ENCODE measurements around the gene PMPCA. TPM values are rescaled to one million over a fixed set of nuclear protein-coding genes. Genes with fewer than 3 reads are reported as not detected.

PMPCA gene
- total RNA-seq, 2 donors from 2014 or later, result 82.7 to 85.4 TPM

DNA sequence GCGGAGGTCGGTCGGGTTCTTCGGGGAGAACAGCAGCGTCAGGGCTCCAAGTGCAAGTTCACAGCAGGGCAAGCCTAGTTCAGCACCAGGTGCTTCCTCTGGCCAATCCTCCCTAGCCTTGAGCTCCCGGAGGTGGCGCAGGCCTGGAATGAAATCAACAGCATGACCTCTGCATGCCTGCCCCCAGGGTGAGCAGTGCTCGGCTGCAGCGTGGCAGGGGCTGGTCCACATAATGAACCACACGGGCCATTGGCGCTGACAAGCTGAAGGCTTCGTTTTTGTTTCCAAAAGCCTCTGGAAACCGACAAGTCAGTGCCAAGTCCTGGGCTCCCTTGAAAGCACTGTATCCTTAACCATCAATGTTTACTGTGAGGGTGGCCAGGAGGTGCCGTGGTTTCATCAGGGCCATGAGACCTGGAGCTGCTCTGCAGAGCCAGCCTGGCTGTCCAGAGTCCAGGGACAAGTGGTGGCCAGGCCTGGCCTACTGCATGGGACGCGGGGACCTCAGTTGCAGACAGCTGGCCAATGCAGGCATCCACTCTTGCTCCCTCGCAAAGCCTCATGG, 31.3 kb downstream of the PMPCA start:
- no peak overlapping the region for H3K27ac Mint-ChIP-seq
- H3K4me3 ChIP-seq (ENCODE audit: low read length), result no peak overlapping the region
- H3K36me3 ChIP-seq (ENCODE audit: control insufficient read depth, insufficient read depth, low read length), result peaks cover 57% of the 10 kb centered on the region
- 95 to 99% methylated on average over 7 to 17 of the region's 17 CpGs for WGBS, 2 experiments (ENCODE audit: insufficient coverage in 1 of 2, insufficient read length in 1 of 2)
- H3K27me3 ChIP-seq (ENCODE audit: control insufficient read depth, insufficient read depth, low read length, poor library complexity, severe bottlenecking), result no peaks in the 10 kb centered on the region
- H3K4me1 Mint-ChIP-seq, result peaks cover 11% of the 10 kb centered on the region
- peaks cover 9% of the 10 kb centered on the region for H3K4me1 ChIP-seq (ENCODE audit: control insufficient read depth, insufficient read depth, low read length)
- TF ChIP-seq, protein P1, sequence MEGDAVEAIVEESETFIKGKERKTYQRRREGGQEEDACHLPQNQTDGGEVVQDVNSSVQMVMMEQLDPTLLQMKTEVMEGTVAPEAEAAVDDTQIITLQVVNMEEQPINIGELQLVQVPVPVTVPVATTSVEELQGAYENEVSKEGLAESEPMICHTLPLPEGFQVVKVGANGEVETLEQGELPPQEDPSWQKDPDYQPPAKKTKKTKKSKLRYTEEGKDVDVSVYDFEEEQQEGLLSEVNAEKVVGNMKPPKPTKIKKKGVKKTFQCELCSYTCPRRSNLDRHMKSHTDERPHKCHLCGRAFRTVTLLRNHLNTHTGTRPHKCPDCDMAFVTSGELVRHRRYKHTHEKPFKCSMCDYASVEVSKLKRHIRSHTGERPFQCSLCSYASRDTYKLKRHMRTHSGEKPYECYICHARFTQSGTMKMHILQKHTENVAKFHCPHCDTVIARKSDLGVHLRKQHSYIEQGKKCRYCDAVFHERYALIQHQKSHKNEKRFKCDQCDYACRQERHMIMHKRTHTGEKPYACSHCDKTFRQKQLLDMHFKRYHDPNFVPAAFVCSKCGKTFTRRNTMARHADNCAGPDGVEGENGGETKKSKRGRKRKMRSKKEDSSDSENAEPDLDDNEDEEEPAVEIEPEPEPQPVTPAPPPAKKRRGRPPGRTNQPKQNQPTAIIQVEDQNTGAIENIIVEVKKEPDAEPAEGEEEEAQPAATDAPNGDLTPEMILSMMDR (conservative IDR thresholded peaks at IDR 0.05), result no peak
- no peaks in the 10 kb centered on the region for H3K9me3 ChIP-seq (ENCODE audit: control insufficient read depth, low read length)
- no peak overlapping the region for H3K27ac ChIP-seq (ENCODE audit: low read depth, low read length)
- peaks cover 45% of the 10 kb centered on the region for H3K36me3 Mint-ChIP-seq (ENCODE audit: low read depth)
- no peak overlapping the region for H3K9ac ChIP-seq (ENCODE audit: extremely low read depth, low read length, poor library complexity, severe bottlenecking)
- no peak overlapping the region for H3K4me3 Mint-ChIP-seq
- DNase-seq, result no peak
- no peaks in the 10 kb centered on the region for H3K9me3 Mint-ChIP-seq
- no peaks in the 10 kb centered on the region for H3K27me3 Mint-ChIP-seq (ENCODE audit: insufficient read depth)

DNA sequence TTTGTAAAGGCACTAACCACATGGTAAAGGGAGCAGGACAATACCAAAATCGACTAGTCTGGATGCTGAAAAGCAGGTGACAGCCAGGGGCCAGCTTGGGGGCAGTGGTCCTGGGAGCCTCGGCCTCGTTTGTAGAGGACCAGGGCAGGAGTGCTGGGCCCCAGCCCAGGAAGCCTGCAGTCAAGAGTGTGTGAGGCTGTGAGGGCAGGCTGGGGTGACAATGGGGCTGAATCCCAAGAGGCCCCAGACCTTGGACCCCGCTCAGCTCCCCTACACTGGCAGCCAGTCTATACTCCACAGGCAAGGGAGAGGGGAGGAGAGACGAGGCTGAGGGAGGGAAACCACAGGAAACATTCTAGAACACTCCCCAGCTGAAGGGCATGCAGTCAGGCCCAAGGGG, 31.8 kb downstream of the PMPCA start:
- H3K4me1 ChIP-seq (ENCODE audit: control insufficient read depth, insufficient read depth, low read length), result peaks cover 5% of the 10 kb centered on the region
- no peaks in the 10 kb centered on the region for H3K27me3 ChIP-seq (ENCODE audit: control insufficient read depth, insufficient read depth, low read length, poor library complexity, severe bottlenecking)
- Mint-ChIP-seq H3K9me3 (no peaks in the 10 kb centered on the region), H3K4me3 (no peak overlapping the region), H3K36me3 (ENCODE audit: low read depth) (peaks cover 50% of the 10 kb centered on the region), H3K27me3 (ENCODE audit: insufficient read depth) (no peaks in the 10 kb centered on the region), H3K4me1 (peaks cover 6% of the 10 kb centered on the region), H3K27ac (no peak overlapping the region)
- H3K9ac ChIP-seq (ENCODE audit: extremely low read depth, low read length, poor library complexity, severe bottlenecking), result no peak overlapping the region
- peaks cover 57% of the 10 kb centered on the region for H3K36me3 ChIP-seq (ENCODE audit: control insufficient read depth, insufficient read depth, low read length)
- no peak for DNase-seq
- no peak overlapping the region for H3K27ac ChIP-seq (ENCODE audit: low read depth, low read length)
- H3K4me3 ChIP-seq (ENCODE audit: low read length), result no peak overlapping the region
- H3K9me3 ChIP-seq (ENCODE audit: control insufficient read depth, low read length), result no peaks in the 10 kb centered on the region
- 87 to 91% methylated on average over 3 to 5 of the region's 5 CpGs for WGBS, 2 experiments (ENCODE audit: insufficient coverage in 1 of 2, insufficient read length in 1 of 2)
- TF ChIP-seq, protein P1 (conservative IDR thresholded peaks at IDR 0.05), result no peak

DNA sequence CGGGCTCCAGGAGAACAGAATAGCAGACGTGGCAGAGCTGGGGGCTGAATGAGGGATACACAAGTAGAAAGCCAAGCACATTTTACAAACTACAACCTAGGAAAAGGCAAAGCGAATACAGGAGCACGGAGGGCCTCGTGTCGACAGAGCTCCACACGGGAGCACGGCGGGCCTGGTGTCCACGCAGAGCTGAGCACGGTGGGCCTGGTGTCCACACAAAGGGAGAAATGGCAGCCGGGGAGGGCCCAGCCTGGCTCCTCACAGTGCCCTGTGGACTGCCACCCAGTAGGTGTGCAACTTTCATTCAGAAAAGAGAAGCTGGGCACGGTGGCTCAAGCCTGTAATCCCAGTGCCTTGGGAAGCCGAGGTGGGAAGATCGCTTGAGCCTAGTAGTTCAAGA, 32.6 kb downstream of the PMPCA start:
- no peak for DNase-seq
- H3K27me3 Mint-ChIP-seq (ENCODE audit: insufficient read depth), result no peaks in the 10 kb centered on the region
- no peaks in the 10 kb centered on the region for H3K4me1 Mint-ChIP-seq
- no peak overlapping the region for H3K4me3 ChIP-seq (ENCODE audit: low read length)
- H3K4me3 Mint-ChIP-seq, result no peak overlapping the region
- H3K9ac ChIP-seq (ENCODE audit: extremely low read depth, low read length, poor library complexity, severe bottlenecking), result no peak overlapping the region
- H3K27me3 ChIP-seq (ENCODE audit: control insufficient read depth, insufficient read depth, low read length, poor library complexity, severe bottlenecking), result no peaks in the 10 kb centered on the region
- H3K27ac ChIP-seq (ENCODE audit: low read depth, low read length), result no peak overlapping the region
- WGBS, 2 experiments (ENCODE audit: insufficient coverage in 1 of 2, insufficient read length in 1 of 2), result 93 to 99% methylated on average over 12 to 15 of the region's 15 CpGs
- H3K4me1 ChIP-seq (ENCODE audit: control insufficient read depth, insufficient read depth, low read length), result no peaks in the 10 kb centered on the region
- H3K9me3 ChIP-seq (ENCODE audit: control insufficient read depth, low read length), result no peaks in the 10 kb centered on the region
- no peaks in the 10 kb centered on the region for H3K9me3 Mint-ChIP-seq
- no peak overlapping the region for H3K27ac Mint-ChIP-seq
- H3K36me3 Mint-ChIP-seq (ENCODE audit: low read depth), result peaks cover 59% of the 10 kb centered on the region
- peaks cover 65% of the 10 kb centered on the region for H3K36me3 ChIP-seq (ENCODE audit: control insufficient read depth, insufficient read depth, low read length)
- TF ChIP-seq, protein P1 (conservative IDR thresholded peaks at IDR 0.05), result no peak
